HCT116 (cell line): ENCODE results near the gene PRAME. TPM values are rescaled to one million over a fixed set of nuclear protein-coding genes. Genes with fewer than 3 reads are reported as not detected.

ENCODE experiments used
- ATAC-seq: fragments of 200-7000 bp; cut with Tn5 transposase; 2 replicates; pipeline ENCODE4 v1.9.1; 2020; ENCODE audit warnings: mild to moderate bottlenecking, moderate library complexity
- BruUV-seq: library from RNA; stranded (reverse); fragments of 400-500 nt; replicated peaks from 2 replicates; lab custom pipeline; 2021; lab: Mats Ljungman, UMichigan
- CTCF ChIA-PET: fragments of 300-600 bp; sonication (Branson Sonifier 250); formaldehyde crosslinking; loops from one replicate; lab custom pipeline; 2021; ENCODE audit warnings: antibody characterized with exemption; lab: Charles Lee
- POLR2A ChIA-PET: fragments of 300-600, 350-600 bp; sonication (Branson Sonifier 250); formaldehyde crosslinking; loops from one replicate; lab custom pipeline; 2021; ENCODE audit warnings: antibody characterized with exemption; lab: Charles Lee
- RAD21 ChIA-PET, 2 experiments: fragments of 300-600 bp; sonication (Branson Sonifier 250); formaldehyde crosslinking; loops; one replicate each; lab custom pipeline; 2023; ENCODE audit warnings: low total read pairs in 2 of 2; ENCODE audit not compliant: uncharacterized antibody in 2 of 2, unreplicated experiment in 2 of 2, low non-redundant PET in 1 of 2; lab: Charles Lee
- DNase-seq: peaks from one replicate; pipeline ENCODE4 v3.0.0-alpha.2; 2010; ENCODE audit warnings: low read depth, low spot score
- H2AFZ ChIP-seq: fragments of 200-600 bp; shearing (Covaris generic), sonication (generic); 2 replicates; pipeline ENCODE4 v1.6.1; 2017; ENCODE audit warnings: low read depth, mixed run types, mixed read lengths, antibody characterized with exemption, low read length; ENCODE audit not compliant: poor library complexity, severe bottlenecking
- H3K27ac ChIP-seq: 2 replicates; pipeline ENCODE4 v1.5.1; 2012; ENCODE audit warnings: low read depth, low read length
- H3K27me3 ChIP-seq: fragments of 200-600 bp; sonication (generic); 2 replicates; pipeline ENCODE4 v1.6.1; 2016; ENCODE audit warnings: mixed run types, low read length, mixed read lengths; ENCODE audit not compliant: insufficient read depth
- H3K36me3 ChIP-seq, 2 experiments: fragments of 200-500 bp in 1 of 2; fragments of 200-600 bp in 1 of 2; sonication (Bioruptor generic) in 1 of 2; sonication (generic) in 1 of 2; 2 replicates each; pipeline versions ENCODE4 v1.5.1 to v1.6.1; 2014 to 2016; ENCODE audit warnings: low read length in 2 of 2, inconsistent platforms in 1 of 2, mixed read lengths in 1 of 2, mixed run types in 1 of 2; ENCODE audit not compliant: insufficient read depth in 2 of 2, control insufficient read depth in 1 of 2
- H3K4me1 ChIP-seq, 2 experiments: fragments of 200-600 bp in 1 of 2; sonication (generic) in 1 of 2; 2 replicates each; pipeline versions ENCODE4 v1.5.1 to v1.6.1; 2012 to 2017; ENCODE audit warnings: low read length in 2 of 2, inconsistent platforms in 1 of 2, mild to moderate bottlenecking in 1 of 2, mixed read lengths in 1 of 2, mixed run types in 1 of 2, moderate library complexity in 1 of 2; ENCODE audit not compliant: insufficient read depth in 2 of 2, control insufficient read depth in 1 of 2
- H3K4me2 ChIP-seq: fragments of 200-600 bp; sonication (generic); 2 replicates; pipeline ENCODE4 v1.6.1; 2017; ENCODE audit warnings: mixed run types, low read length, mixed read lengths
- H3K4me3 ChIP-seq, 2 experiments: fragments of 200-600 bp in 1 of 2; sonication (generic) in 1 of 2; replicated peaks in 1 of 2; 2 replicates each; pipeline ENCODE4 v1.5.1; 2011 to 2016; ENCODE audit warnings: low read length in 2 of 2, control low read depth in 1 of 2, low read depth in 1 of 2, mild to moderate bottlenecking in 1 of 2, mixed read lengths in 1 of 2, mixed run types in 1 of 2
- H3K79me2 ChIP-seq: fragments of 200-600 bp; sonication (generic); 2 replicates; pipeline ENCODE4 v1.6.1; 2017; ENCODE audit warnings: mild to moderate bottlenecking, mixed run types, low read length, moderate library complexity, mixed read lengths; ENCODE audit not compliant: insufficient read depth
- H3K9ac ChIP-seq: fragments of 200-600 bp; sonication (generic); 2 replicates; pipeline ENCODE4 v1.6.1; 2016; ENCODE audit warnings: low read length, mixed read lengths
- H3K9me2 ChIP-seq: fragments of 200-600 bp; sonication (generic), shearing (Covaris generic); 2 replicates; pipeline ENCODE4 v1.6.1; 2017; ENCODE audit warnings: mixed run types, mild to moderate bottlenecking, moderate library complexity; ENCODE audit not compliant: insufficient read depth
- H3K9me3 ChIP-seq, 2 experiments: fragments of 200-500 bp in 1 of 2; fragments of 200-600 bp in 1 of 2; sonication (Bioruptor generic) in 1 of 2; sonication (generic) in 1 of 2; 2 replicates each; pipeline ENCODE4 v1.6.1; 2014 to 2017; ENCODE audit warnings: low read length in 2 of 2, mixed read lengths in 2 of 2, inconsistent platforms in 1 of 2, low read depth in 1 of 2, mild to moderate bottlenecking in 1 of 2, mixed run types in 1 of 2, moderate library complexity in 1 of 2; ENCODE audit not compliant: control insufficient read depth in 1 of 2, insufficient read depth in 1 of 2
- H4K20me1 ChIP-seq: fragments of 200-600 bp; sonication (generic), shearing (Covaris generic); 2 replicates; pipeline ENCODE4 v1.6.1; 2017; ENCODE audit warnings: mixed run types, mild to moderate bottlenecking, moderate library complexity; ENCODE audit not compliant: insufficient read depth
- CEBPB ChIP-seq: IDR thresholded peaks from 2 replicates; pipeline ENCODE4 v1.6.1; 2012; ENCODE audit warnings: low read depth
- ELF1 ChIP-seq: IDR thresholded peaks from 2 replicates; pipeline ENCODE4 v1.6.1; 2012; ENCODE audit warnings: low read depth, borderline replicate concordance
- EZH2phosphoT487 ChIP-seq: fragments of 200-600 bp; IDR thresholded peaks from 2 replicates; pipeline ENCODE4 v1.6.1; 2018; ENCODE audit warnings: antibody characterized with exemption, borderline replicate concordance
- FOSL1 ChIP-seq: IDR thresholded peaks from 2 replicates; pipeline ENCODE4 v1.6.1; 2012; ENCODE audit warnings: low read depth
- JUND ChIP-seq: IDR thresholded peaks from 2 replicates; pipeline ENCODE4 v1.6.1; 2012
- POLR2A ChIP-seq: IDR thresholded peaks from 2 replicates; pipeline ENCODE4 v1.7.0; 2011; ENCODE audit warnings: borderline replicate concordance; ENCODE audit not compliant: insufficient read depth, insufficient read length; ENCODE audit errors: extremely low read depth
- POLR2AphosphoS5 ChIP-seq: IDR thresholded peaks from 2 replicates; pipeline ENCODE4 v1.6.1; 2011; ENCODE audit warnings: mild to moderate bottlenecking, low read depth, low read length, moderate library complexity
- SIN3A ChIP-seq: IDR thresholded peaks from 2 replicates; pipeline ENCODE4 v1.6.1; 2012; ENCODE audit warnings: low read depth
- TCF7L2 ChIP-seq: IDR thresholded peaks from 2 replicates; pipeline ENCODE4 v1.7.0; 2011; ENCODE audit warnings: borderline replicate concordance, inconsistent platforms; ENCODE audit not compliant: insufficient read depth, insufficient read length; ENCODE audit errors: extremely low read depth
- YY1 ChIP-seq: IDR thresholded peaks from 2 replicates; pipeline ENCODE4 v1.6.1; 2011; ENCODE audit warnings: low read length, low read depth, moderate library complexity, mild to moderate bottlenecking; ENCODE audit not compliant: insufficient replicate concordance; ENCODE audit errors: extremely low read depth
- ZFX ChIP-seq: fragments of 450-650 bp; IDR thresholded peaks from 2 replicates; pipeline ENCODE4 v1.6.1; 2017
- intact Hi-C: fragments of 100-400 bp; cut with micrococcal nuclease; formaldehyde crosslinking; loops from 2 replicates; pipeline ENCODE4 v1.10.0; 2022
- total RNA-seq: library from RNA; stranded (reverse); gene quantifications from one replicate; pipeline ENCODE4 v1.2.1, GENCODE V29; 2021; ENCODE audit not compliant: unreplicated experiment
- TF ChIP-seq, protein P1 (sequence below), 3 experiments: fragments of 200-600 bp in 1 of 3; sonication (generic) in 1 of 3; IDR thresholded peaks in 2 of 3; conservative IDR thresholded peaks in 1 of 3; 2 replicates each; pipeline ENCODE4 v1.5.1; 2012 to 2017; ENCODE audit warnings: low read depth in 2 of 3, low read length in 2 of 3, antibody characterized with exemption in 1 of 3, borderline replicate concordance in 1 of 3, control low read depth in 1 of 3, mild to moderate bottlenecking in 1 of 3, mixed read lengths in 1 of 3, mixed run types in 1 of 3, moderate library complexity in 1 of 3; ENCODE audit not compliant: insufficient read depth in 1 of 3
- TF ChIP-seq, protein P2 (sequence below): IDR thresholded peaks from 2 replicates; pipeline ENCODE4 v1.6.1; 2012
- TF ChIP-seq, protein P3 (sequence below): IDR thresholded peaks from 2 replicates; pipeline ENCODE4 v1.6.1; 2012; ENCODE audit warnings: low read depth
- TF ChIP-seq, protein P4 (sequence below): IDR thresholded peaks from 2 replicates; pipeline ENCODE4 v1.6.1; 2012

PRAME gene
- total RNA-seq, 1 experiment from 2014 or later: 28.4 TPM

DNA sequence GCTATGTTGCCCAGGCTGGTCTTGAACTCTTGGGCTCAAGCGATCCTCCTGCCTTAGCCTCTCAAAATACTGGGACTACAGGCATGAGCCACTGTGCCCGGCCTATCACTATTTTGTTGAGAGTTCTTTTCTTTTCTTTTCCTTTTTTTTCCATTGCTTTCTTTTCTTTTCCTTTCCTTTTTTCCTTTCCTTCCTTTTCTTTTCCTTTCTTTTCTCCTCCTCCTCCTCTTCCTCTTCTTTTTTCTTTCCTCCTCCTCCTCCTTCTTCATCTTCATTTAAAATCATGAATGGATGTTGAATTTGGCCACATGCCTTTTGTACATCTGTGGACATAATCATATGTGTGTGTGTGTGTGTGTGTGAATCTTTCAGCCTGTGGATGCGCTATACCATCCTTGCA, 25.7 kb upstream of the PRAME start:
- Histone ChIP-seq H4K20me1 (no peaks in the 10 kb centered on the region), H3K4me1 (no peaks in the 10 kb centered on the region), H3K4me3 (no peak overlapping the region), H3K27ac (no peak overlapping the region), H3K36me3 (no peaks in the 10 kb centered on the region), H3K9me3 (no peaks in the 10 kb centered on the region), H3K9me2 (no peaks in the 10 kb centered on the region), H3K27me3 (no peaks in the 10 kb centered on the region), H3K79me2 (no peaks in the 10 kb centered on the region), H2AFZ (no peak overlapping the region), H3K9ac (no peak overlapping the region), H3K4me2 (no peak overlapping the region)
- intact Hi-C loops: loop anchor here (10.0 kb wide), 1 partner anchor 120 kb away; no protein-coding TSS in a partner anchor
- TF ChIP-seq FOSL1 (no peak), TCF7L2 (no peak), YY1 (no peak), ZFX (no peak), SIN3A (no peak), ELF1 (no peak), POLR2A (no peak), CEBPB (no peak), EZH2phosphoT487 (no peak), JUND (no peak), POLR2AphosphoS5 (no peak)
- TF ChIP-seq, protein P1, sequence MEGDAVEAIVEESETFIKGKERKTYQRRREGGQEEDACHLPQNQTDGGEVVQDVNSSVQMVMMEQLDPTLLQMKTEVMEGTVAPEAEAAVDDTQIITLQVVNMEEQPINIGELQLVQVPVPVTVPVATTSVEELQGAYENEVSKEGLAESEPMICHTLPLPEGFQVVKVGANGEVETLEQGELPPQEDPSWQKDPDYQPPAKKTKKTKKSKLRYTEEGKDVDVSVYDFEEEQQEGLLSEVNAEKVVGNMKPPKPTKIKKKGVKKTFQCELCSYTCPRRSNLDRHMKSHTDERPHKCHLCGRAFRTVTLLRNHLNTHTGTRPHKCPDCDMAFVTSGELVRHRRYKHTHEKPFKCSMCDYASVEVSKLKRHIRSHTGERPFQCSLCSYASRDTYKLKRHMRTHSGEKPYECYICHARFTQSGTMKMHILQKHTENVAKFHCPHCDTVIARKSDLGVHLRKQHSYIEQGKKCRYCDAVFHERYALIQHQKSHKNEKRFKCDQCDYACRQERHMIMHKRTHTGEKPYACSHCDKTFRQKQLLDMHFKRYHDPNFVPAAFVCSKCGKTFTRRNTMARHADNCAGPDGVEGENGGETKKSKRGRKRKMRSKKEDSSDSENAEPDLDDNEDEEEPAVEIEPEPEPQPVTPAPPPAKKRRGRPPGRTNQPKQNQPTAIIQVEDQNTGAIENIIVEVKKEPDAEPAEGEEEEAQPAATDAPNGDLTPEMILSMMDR (IDR thresholded peaks at IDR 0.05 in 2 of 3, conservative IDR thresholded peaks at IDR 0.05 in 1 of 3; ENCODE audit: borderline replicate concordance in 1 of 3, insufficient read depth in 1 of 3, low read depth in 2 of 3, low read length in 2 of 3): no peak
- TF ChIP-seq, protein P2, sequence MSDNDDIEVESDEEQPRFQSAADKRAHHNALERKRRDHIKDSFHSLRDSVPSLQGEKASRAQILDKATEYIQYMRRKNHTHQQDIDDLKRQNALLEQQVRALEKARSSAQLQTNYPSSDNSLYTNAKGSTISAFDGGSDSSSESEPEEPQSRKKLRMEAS: no peak
- TF ChIP-seq, protein P3, sequence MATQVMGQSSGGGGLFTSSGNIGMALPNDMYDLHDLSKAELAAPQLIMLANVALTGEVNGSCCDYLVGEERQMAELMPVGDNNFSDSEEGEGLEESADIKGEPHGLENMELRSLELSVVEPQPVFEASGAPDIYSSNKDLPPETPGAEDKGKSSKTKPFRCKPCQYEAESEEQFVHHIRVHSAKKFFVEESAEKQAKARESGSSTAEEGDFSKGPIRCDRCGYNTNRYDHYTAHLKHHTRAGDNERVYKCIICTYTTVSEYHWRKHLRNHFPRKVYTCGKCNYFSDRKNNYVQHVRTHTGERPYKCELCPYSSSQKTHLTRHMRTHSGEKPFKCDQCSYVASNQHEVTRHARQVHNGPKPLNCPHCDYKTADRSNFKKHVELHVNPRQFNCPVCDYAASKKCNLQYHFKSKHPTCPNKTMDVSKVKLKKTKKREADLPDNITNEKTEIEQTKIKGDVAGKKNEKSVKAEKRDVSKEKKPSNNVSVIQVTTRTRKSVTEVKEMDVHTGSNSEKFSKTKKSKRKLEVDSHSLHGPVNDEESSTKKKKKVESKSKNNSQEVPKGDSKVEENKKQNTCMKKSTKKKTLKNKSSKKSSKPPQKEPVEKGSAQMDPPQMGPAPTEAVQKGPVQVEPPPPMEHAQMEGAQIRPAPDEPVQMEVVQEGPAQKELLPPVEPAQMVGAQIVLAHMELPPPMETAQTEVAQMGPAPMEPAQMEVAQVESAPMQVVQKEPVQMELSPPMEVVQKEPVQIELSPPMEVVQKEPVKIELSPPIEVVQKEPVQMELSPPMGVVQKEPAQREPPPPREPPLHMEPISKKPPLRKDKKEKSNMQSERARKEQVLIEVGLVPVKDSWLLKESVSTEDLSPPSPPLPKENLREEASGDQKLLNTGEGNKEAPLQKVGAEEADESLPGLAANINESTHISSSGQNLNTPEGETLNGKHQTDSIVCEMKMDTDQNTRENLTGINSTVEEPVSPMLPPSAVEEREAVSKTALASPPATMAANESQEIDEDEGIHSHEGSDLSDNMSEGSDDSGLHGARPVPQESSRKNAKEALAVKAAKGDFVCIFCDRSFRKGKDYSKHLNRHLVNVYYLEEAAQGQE: no peak
- TF ChIP-seq, protein P4, sequence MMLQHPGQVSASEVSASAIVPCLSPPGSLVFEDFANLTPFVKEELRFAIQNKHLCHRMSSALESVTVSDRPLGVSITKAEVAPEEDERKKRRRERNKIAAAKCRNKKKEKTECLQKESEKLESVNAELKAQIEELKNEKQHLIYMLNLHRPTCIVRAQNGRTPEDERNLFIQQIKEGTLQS: no peak
- DNase-seq: no peak
- BruUV-seq: no TSS peak
- ChIA-PET RAD21 (no interaction called here), CTCF (interaction anchor here (4.2 kb wide), 1 partner anchor 8 kb away, joined by 64 read pairs; no protein-coding TSS in a partner anchor), POLR2A (no interaction called here)
- no peak for ATAC-seq
